Stimulated activated CD8-positive, alpha-beta memory T cell treated with anti-CD3 and anti-CD28 coated beads, Interleukin-2, amount 100 ng/mL, for 48 hours (primary cell): ENCODE results near the gene SLC16A10.
"Not testable (repeated sequence)": the region's sequence is repeated elsewhere in the genome, so short reads cannot be mapped to it uniquely, and the experiment has no call there.

ENCODE experiments used
- DNase-seq, 2 donors: peaks; one replicate each; pipeline ENCODE4 v3.0.0-alpha.2; 2020; ENCODE audit warnings: low read depth in 2 of 2

The SLC16A10 gene

GRCh38 chr6:111087106-111087835 lies at the start of gene SLC16A10:
TSS of gene SLC16A10 (plus strand) at chr6:111087503. CDS start at chr6:111087753, 250 bp downstream.
- peak; percentile 61 to 63 for DNase-seq

GRCh38 chr6:111038534-111039252 lies 48.6 kb upstream of the SLC16A10 start:
- DNase-seq = peak in 1 of 2 donors; percentile 3

- DNase-seq = no peak
Observed at GRCh38 chr6:111041917-111042316, 45.4 kb upstream of the SLC16A10 start.

- DNase-seq = no peak
Observed at GRCh38 chr6:111047244-111047643, 40.1 kb upstream of the SLC16A10 start.

GRCh38 chr6:111050261-111051023 lies 36.9 kb upstream of the SLC16A10 start:
- DNase-seq = no peak

GRCh38 chr6:111052171-111052570 lies 35.1 kb upstream of the SLC16A10 start:
- no peak for DNase-seq

- no peak for DNase-seq
Observed at GRCh38 chr6:111057074-111057752, 30.1 kb upstream of the SLC16A10 start.

- no peak for DNase-seq
Observed at GRCh38 chr6:111061508-111061907, 25.8 kb upstream of the SLC16A10 start.

- not testable (repeated sequence) for DNase-seq
Observed at GRCh38 chr6:111061985-111062384, 25.3 kb upstream of the SLC16A10 start.

- not testable (repeated sequence) for DNase-seq
Observed at GRCh38 chr6:111062860-111063259, 24.4 kb upstream of the SLC16A10 start.

- no peak for DNase-seq
Observed at GRCh38 chr6:111068109-111068865, 19.0 kb upstream of the SLC16A10 start.

GRCh38 chr6:111068866-111069234 lies 18.5 kb upstream of the SLC16A10 start:
- DNase-seq = no peak

- no peak for DNase-seq
Observed at GRCh38 chr6:111069382-111070104, 17.8 kb upstream of the SLC16A10 start.

- no peak for DNase-seq
Observed at GRCh38 chr6:111070105-111071005, 16.9 kb upstream of the SLC16A10 start.

- DNase-seq = no peak
Observed at GRCh38 chr6:111072801-111073360, 14.4 kb upstream of the SLC16A10 start.

GRCh38 chr6:111074311-111074710 lies 13.0 kb upstream of the SLC16A10 start:
- DNase-seq = no peak

GRCh38 chr6:111076024-111076695 lies 11.1 kb upstream of the SLC16A10 start:
- no peak for DNase-seq

- DNase-seq = no peak
Observed at GRCh38 chr6:111080698-111081097, 6.6 kb upstream of the SLC16A10 start.
